Ramos (cell line): Measurements from ENCODE around the gene TIMP3.

Source experiments
- in situ Hi-C: fragments of 300-500 bp; cut with MboI; formaldehyde crosslinking; loops from one replicate; pipeline ENCODE4 v1.14.3; 2022; ENCODE audit warnings: low sequenced_read_pairs; ENCODE audit not compliant: unreplicated experiment

The TIMP3 gene

GRCh38 chr22:32824531-32825312, 23.2 kb downstream of the TIMP3 start:
- in situ Hi-C loops, result no loop called here

- in situ Hi-C loops, result no loop called here
Measured at GRCh38 chr22:32826537-32826936, 25.0 kb downstream of the TIMP3 start.

GRCh38 chr22:32827049-32827602, 25.6 kb downstream of the TIMP3 start:
- in situ Hi-C loops, result no loop called here

- in situ Hi-C loops, result no loop called here
Measured at GRCh38 chr22:32828150-32828549, 26.6 kb downstream of the TIMP3 start.

- in situ Hi-C loops, result no loop called here
Measured at GRCh38 chr22:32828561-32828960, 27.1 kb downstream of the TIMP3 start.

GRCh38 chr22:32829451-32829851, 27.9 kb downstream of the TIMP3 start:
- in situ Hi-C loops, result no loop called here

GRCh38 chr22:32830473-32830872, 29.0 kb downstream of the TIMP3 start:
- in situ Hi-C loops, result no loop called here

- in situ Hi-C loops, result no loop called here
Measured at GRCh38 chr22:32830957-32831356, 29.5 kb downstream of the TIMP3 start.

- in situ Hi-C loops, result no loop called here
Measured at GRCh38 chr22:32831584-32831983, 30.1 kb downstream of the TIMP3 start.

- in situ Hi-C loops, result no loop called here
Measured at GRCh38 chr22:32832174-32832573, 30.7 kb downstream of the TIMP3 start.

GRCh38 chr22:32836280-32837123, 35.0 kb downstream of the TIMP3 start:
- in situ Hi-C loops, result no loop called here

- in situ Hi-C loops, result no loop called here
Measured at GRCh38 chr22:32837142-32837541, 35.6 kb downstream of the TIMP3 start.

- in situ Hi-C loops, result no loop called here
Measured at GRCh38 chr22:32837803-32838202, 36.3 kb downstream of the TIMP3 start.

GRCh38 chr22:32839831-32840584, 38.5 kb downstream of the TIMP3 start:
- in situ Hi-C loops, result no loop called here

GRCh38 chr22:32841175-32841574, 39.7 kb downstream of the TIMP3 start:
- in situ Hi-C loops, result no loop called here

GRCh38 chr22:32842486-32842885, 41.0 kb downstream of the TIMP3 start:
- in situ Hi-C loops, result no loop called here

GRCh38 chr22:32843300-32843699, 41.8 kb downstream of the TIMP3 start:
- in situ Hi-C loops, result no loop called here

GRCh38 chr22:32844251-32844650, 42.7 kb downstream of the TIMP3 start:
- in situ Hi-C loops, result no loop called here

- in situ Hi-C loops, result no loop called here
Measured at GRCh38 chr22:32846780-32847491, 45.4 kb downstream of the TIMP3 start.

- in situ Hi-C loops, result no loop called here
Measured at GRCh38 chr22:32848226-32848625, 46.7 kb downstream of the TIMP3 start.
